T-helper 1 cell treated with Interleukin-12 subunit alpha and Interleukin-12 subunit beta and Interleukin-4 antibody, amounts not matched to agents 30 μg/mL and 1 μg/mL, for 36 hours (primary cell): ENCODE results near the gene MTG2.
A peak's percentile ranks its signal among the peaks of the same experiment; 100 is the strongest.

Experiments
- H3K27ac Mint-ChIP-seq: one replicate; pipeline ENCODE4 v1.8.0; 2021; ENCODE audit warnings: mild to moderate bottlenecking, mixed read lengths
- H3K27me3 Mint-ChIP-seq: one replicate; pipeline ENCODE4 v1.8.0; 2021; ENCODE audit warnings: low read depth, mixed read lengths
- H3K36me3 Mint-ChIP-seq: one replicate; pipeline ENCODE4 v1.8.0; 2021; ENCODE audit warnings: low read depth, mixed read lengths
- H3K4me1 Mint-ChIP-seq: one replicate; pipeline ENCODE4 v1.8.0; 2021; ENCODE audit warnings: low read depth, mixed read lengths
- H3K4me3 Mint-ChIP-seq: one replicate; pipeline ENCODE4 v1.8.0; 2021; ENCODE audit warnings: mild to moderate bottlenecking, moderate library complexity, mixed read lengths
- H3K9me3 Mint-ChIP-seq: one replicate; pipeline ENCODE4 v1.8.0; 2021; ENCODE audit warnings: mixed read lengths

MTG2 gene

GRCh38 chr20:62230276-62230675 lies 47.4 kb downstream of the MTG2 start:
- no peaks in the 10 kb centered on the region for H3K9me3 Mint-ChIP-seq
- H3K36me3 Mint-ChIP-seq, result no peaks in the 10 kb centered on the region
- no peak overlapping the region for H3K4me3 Mint-ChIP-seq

DNA sequence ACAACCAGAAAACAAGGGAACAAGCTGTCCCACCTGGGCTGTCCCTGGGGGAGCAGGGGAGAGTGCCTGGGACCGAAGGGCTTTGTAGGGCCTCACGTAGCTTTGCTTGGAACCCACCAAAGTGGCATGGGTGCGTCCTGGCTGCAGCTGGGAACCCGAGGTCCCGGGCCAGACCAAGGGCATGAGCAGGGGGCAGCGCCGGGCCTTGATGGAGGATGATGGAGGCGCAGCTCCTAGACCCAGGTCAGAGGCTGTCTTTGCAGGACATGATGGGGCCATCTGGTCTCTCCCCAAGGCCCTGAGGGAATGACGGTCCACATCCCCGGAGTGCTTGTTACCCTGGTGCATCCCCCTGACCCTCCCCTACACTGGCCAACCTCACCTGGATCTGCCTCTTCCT lies 47.9 kb downstream of the MTG2 start:
- Mint-ChIP-seq H3K27me3 (peaks cover 3% of the 10 kb centered on the region), H3K4me3 (no peak overlapping the region), H3K4me1 (no peaks in the 10 kb centered on the region), H3K27ac (no peak overlapping the region), H3K9me3 (no peaks in the 10 kb centered on the region), H3K36me3 (no peaks in the 10 kb centered on the region)

More at GRCh38 chr20:62230276-62230675, 47.4 kb downstream of the MTG2 start:
- H3K27me3 Mint-ChIP-seq, result peaks cover 3% of the 10 kb centered on the region
- H3K4me1 Mint-ChIP-seq, result no peaks in the 10 kb centered on the region
- H3K27ac Mint-ChIP-seq, result no peak overlapping the region

GRCh38 chr20:62231292-62231691 lies 48.5 kb downstream of the MTG2 start:
- Mint-ChIP-seq H3K27me3 (peaks cover 3% of the 10 kb centered on the region), H3K9me3 (no peaks in the 10 kb centered on the region), H3K27ac (no peak overlapping the region), H3K4me3 (no peak overlapping the region), H3K36me3 (no peaks in the 10 kb centered on the region), H3K4me1 (no peaks in the 10 kb centered on the region)

DNA sequence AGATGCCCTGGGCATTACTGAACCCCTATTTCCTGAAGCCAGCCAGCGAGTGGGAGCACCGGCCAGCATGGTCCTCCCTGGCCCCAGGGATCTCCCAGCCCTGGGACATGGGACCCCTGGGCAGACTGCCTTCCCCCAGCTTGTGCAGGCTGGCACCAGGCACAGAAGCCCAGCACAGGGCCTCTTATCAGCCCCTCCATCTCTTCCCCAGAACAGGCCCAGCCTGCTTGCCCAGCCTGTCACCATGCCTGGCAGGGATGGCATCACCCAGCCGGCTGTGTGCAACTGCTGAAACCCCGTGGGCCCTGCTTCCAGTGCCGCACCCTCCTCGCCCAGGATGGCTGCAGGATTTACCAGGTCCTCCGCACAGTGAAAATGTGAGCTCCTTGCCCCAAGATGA lies 49.4 kb downstream of the MTG2 start:
- no peak overlapping the region for H3K27ac Mint-ChIP-seq
- H3K36me3 Mint-ChIP-seq, result no peaks in the 10 kb centered on the region
- H3K4me1 Mint-ChIP-seq, result no peaks in the 10 kb centered on the region
- no peak overlapping the region for H3K4me3 Mint-ChIP-seq
- no peaks in the 10 kb centered on the region for H3K9me3 Mint-ChIP-seq
- no peaks in the 10 kb centered on the region for H3K27me3 Mint-ChIP-seq

DNA sequence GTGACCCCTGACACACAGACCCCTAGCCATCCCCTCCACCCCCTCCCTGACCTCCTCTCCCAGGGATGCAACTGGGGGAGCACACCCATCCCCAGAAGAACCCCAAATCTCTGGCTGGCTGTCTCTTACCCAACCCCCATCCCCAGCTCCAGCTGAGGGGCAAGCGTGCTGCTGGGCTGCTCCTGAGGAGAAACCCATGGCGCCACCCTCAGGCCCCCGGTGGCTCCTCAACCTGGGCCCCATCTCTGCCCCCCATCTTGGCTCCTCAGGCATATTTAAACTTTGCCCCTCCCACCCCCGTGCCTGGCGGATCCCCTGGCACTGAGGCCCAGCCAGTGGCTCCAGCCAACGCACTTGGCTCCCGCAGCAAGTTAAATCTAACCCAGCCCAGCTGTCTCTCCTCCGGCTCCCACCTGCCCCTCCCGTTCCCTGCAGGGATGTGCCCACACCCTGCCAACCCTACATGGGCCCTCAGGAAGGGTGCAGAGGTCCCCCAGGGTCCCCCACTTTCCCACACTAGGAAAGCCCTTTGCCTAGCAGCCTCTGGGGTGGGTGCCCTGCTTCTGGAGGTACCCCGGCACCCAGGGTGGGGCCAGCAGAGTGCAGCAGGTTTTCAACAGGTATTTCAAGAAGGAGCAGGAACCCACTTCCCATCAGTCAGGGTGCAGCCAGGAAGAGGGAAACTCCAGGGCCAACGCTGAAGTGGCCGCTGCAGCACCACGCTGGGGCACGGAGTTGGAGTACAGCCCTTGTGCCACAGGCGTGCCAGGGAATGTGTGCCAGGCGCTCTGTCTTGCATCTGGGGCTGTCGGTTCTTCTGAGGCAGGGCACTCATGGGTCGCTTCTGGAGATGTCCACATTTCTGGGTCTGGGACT lies 50.2 kb downstream of the MTG2 start:
- Mint-ChIP-seq H3K9me3 (no peaks in the 10 kb centered on the region), H3K27ac (no peak overlapping the region), H3K4me1 (peaks cover 6% of the 10 kb centered on the region), H3K36me3 (no peaks in the 10 kb centered on the region), H3K27me3 (no peaks in the 10 kb centered on the region), H3K4me3 (no peak overlapping the region)

DNA sequence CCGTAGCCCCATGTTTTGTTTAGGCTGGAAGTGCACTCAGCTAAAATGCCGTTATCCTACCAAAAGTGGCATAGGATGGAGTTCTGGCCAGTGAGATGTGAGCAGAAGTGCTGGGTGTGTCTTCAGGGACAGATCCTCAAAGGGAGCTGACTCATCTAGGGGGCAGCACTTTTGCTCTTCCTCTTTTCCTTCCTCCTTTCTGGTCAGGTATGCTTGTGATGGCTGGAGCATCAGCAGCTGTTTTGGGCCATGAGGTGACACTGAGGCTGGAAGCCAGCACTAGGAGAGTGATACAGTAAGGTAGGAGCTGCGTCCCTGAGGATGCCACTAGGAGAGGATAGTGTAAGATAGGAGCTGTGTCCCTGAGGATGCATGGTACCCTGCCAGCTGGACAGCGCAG lies 50.9 kb downstream of the MTG2 start:
- Mint-ChIP-seq H3K27me3 (no peaks in the 10 kb centered on the region), H3K4me3 (no peak overlapping the region), H3K36me3 (no peaks in the 10 kb centered on the region), H3K4me1 (peaks cover 7% of the 10 kb centered on the region), H3K9me3 (no peaks in the 10 kb centered on the region), H3K27ac (no peak overlapping the region)

DNA sequence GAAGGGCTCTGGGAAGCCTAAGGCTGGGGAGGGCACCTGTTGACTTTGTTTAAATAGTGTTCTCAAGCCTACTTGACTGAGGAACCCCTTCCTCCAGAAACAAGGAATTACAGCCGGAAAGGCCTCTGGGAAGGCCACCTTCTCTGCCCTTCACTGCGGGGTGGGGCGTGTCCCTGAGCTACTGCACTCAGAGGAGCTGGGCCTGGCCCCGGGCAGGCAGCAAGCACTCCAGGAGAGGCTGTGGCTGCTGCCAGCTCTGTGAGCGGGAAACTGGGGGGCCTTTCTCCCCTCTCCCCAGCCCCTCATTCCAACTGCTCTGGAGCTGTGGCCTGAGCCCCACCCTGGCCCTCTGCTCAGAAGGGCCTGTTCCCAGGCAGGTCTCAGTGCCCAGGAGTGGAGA lies 51.5 kb downstream of the MTG2 start:
- Mint-ChIP-seq H3K36me3 (no peaks in the 10 kb centered on the region), H3K4me1 (peaks cover 7% of the 10 kb centered on the region), H3K4me3 (no peak overlapping the region), H3K27me3 (no peaks in the 10 kb centered on the region), H3K9me3 (no peaks in the 10 kb centered on the region), H3K27ac (no peak overlapping the region)

DNA sequence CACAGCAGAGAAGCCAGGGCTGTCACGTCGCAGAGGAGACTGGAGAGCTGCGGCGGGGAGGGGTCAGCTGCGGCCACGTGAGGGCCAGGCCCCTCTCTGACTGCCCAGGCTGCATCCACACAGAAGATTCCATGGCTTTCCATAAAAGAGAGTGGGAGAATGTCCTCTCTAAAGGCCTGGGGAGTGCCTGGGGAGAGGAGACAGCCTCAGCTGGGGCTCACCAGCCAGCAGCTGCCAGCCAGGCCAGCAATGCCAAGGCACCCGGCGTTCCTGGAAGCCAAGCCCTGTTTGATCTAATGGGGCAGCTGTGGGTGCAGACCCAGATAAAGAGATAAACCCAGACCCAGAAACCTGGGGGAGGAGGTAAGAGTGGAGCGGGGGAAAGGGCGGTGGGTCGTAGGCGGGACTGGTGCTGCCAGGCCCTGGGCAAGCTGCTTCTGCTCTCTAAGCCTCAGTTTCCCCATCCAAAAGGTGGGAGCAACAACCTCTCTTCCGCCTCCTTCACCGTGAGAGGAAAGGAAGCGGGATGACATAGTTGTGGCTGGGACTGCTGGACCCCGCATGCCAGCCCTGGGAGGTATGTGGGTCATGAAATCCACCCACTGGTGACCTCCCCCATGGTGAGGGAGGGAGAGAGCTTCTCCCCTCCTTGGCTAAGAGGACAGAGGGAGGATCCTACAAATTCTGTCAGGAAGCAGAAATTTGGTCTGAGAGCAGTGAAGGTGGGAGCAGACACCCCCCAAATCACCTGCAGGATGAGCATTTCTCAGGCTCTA lies 52.4 kb downstream of the MTG2 start:
- H3K27ac Mint-ChIP-seq, result no peak overlapping the region
- H3K4me3 Mint-ChIP-seq, result no peak overlapping the region
- peaks cover 2% of the 10 kb centered on the region for H3K36me3 Mint-ChIP-seq
- no peaks in the 10 kb centered on the region for H3K27me3 Mint-ChIP-seq
- H3K9me3 Mint-ChIP-seq, result no peaks in the 10 kb centered on the region
- H3K4me1 Mint-ChIP-seq, result peaks cover 12% of the 10 kb centered on the region

DNA sequence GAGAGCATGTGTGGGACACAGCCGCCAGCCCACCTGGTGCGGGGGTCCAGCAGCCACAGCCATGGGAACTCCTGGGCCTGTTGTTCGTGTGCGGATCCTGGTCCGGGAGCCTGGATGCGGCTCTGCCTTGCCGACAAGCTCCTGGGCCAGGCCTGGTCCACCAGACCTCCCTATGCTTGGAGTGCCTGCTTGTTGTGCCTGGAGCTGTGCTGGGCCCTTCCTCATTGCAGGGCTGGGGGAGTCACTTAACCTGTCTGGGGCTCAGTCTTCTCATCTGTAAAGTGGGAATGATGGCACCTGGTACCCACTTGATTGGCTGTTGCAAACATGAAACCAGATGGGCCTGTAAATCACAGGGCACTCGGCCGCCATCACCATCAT lies 52.9 kb downstream of the MTG2 start:
- peaks cover 3% of the 10 kb centered on the region for H3K36me3 Mint-ChIP-seq
- H3K4me1 Mint-ChIP-seq, result peaks cover 15% of the 10 kb centered on the region
- H3K27me3 Mint-ChIP-seq, result no peaks in the 10 kb centered on the region
- H3K27ac Mint-ChIP-seq, result no peak overlapping the region
- no peaks in the 10 kb centered on the region for H3K9me3 Mint-ChIP-seq
- H3K4me3 Mint-ChIP-seq, result no peak overlapping the region

- Mint-ChIP-seq H3K9me3 (no peaks in the 10 kb centered on the region), H3K4me3 (no peak overlapping the region), H3K27me3 (no peaks in the 10 kb centered on the region), H3K27ac (no peak overlapping the region), H3K36me3 (peaks cover 3% of the 10 kb centered on the region), H3K4me1 (peaks cover 15% of the 10 kb centered on the region)
These were observed 53.4 kb downstream of the MTG2 start for GRCh38 chr20:62236200-62236599.

DNA sequence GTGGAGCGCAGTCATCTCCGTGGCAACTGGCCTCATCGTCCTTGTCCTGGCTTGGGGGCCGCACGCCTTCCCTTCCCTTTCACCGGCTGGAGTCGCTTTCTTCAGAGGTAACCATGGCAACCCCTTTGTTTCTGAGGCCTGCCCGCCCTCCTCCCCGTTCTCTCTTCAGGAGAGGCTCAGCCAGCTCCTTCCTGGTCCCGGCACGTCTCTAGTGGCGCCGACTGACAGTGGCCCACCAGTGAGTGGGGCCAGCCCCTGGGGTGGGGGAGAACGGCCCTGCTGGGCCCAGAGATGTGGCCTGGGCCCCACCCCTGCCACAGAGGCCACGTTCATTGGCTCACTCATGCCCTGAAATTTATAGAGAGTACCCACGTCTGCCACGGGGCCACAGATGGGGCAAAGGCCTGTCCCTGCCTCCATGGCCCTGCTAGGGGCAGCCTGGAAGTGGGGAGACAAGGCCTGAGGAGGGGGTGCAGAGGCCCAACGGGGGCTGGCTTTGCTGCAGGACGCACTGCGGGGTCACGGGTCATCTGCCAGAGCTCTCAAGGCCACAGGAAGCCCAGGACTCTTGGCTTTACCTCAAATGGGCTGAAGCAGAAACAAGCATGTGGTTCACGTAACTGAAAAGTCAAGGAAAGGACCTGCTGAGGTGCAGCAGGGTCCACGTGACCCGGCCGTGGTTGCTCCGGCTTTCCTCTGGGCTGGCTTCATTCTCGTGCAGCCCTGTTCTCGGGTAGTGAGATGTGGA lies 54.1 kb downstream of the MTG2 start:
- H3K27me3 Mint-ChIP-seq, result no peaks in the 10 kb centered on the region
- peaks cover 20% of the 10 kb centered on the region for H3K4me1 Mint-ChIP-seq
- H3K9me3 Mint-ChIP-seq, result no peaks in the 10 kb centered on the region
- peaks cover 3% of the 10 kb centered on the region for H3K36me3 Mint-ChIP-seq
- H3K27ac Mint-ChIP-seq, result no peak overlapping the region
- no peak overlapping the region for H3K4me3 Mint-ChIP-seq

DNA sequence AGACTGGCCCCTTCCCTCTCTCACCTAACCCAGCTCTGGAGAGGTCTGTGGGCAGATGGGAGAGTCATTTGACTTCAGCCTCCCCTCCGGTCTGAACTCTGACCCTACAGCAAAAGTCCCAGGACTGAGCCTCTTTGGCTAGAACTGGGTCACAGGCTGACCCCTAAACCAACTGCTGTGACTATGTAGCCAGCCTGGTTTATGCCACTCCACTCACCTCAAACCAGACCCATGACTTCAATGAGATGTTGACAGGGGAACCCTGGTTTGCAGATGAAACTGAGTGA lies 54.6 kb downstream of the MTG2 start:
- H3K36me3 Mint-ChIP-seq, result peaks cover 3% of the 10 kb centered on the region
- peaks cover 20% of the 10 kb centered on the region for H3K4me1 Mint-ChIP-seq
- H3K4me3 Mint-ChIP-seq, result peak overlapping the region; percentile 71
- H3K9me3 Mint-ChIP-seq, result no peaks in the 10 kb centered on the region
- no peaks in the 10 kb centered on the region for H3K27me3 Mint-ChIP-seq
- H3K27ac Mint-ChIP-seq, result no peak overlapping the region

DNA sequence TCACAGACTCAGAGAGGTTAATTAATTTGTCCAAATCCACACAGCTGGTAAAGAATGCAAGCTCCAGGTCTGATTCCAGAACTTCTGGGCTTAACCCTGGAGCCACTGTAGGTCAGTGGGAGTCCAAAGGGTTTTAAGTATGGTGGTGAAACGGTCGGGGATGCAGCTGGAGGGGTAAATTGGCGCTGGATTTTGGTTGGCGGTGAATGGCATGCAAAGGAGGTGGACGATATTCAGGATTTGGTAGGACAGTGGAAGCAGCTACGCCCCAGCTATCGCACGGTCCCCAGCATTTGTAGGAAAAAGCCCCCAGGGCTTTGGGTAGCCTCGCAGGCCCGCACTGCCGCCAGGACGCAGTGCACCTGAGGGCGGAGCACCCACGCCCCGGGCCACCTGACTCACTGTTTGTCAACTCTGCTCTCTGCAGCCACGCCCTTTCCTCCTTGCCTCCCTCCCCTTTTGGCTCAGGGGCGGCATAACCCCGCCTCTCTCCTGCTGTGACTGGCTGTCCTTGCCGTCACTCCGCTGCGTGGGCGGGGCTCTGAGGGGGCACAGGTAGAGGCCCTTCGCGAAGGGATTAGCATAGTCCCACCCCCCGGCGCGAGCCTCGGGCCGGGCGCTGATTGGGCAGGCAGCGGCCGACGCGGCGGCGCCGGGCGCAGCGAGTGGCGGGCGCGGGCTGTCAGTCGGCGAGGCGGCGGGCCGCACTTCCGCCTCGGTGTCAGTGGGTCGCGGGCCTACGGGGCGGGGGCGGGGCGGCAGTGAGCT lies 55.2 kb downstream of the MTG2 start, which contains the start of gene OSBPL2:
OSBPL2 (plus strand) TSS at position 721 of the 768 bp plus-strand sequence. CDS start 17,664 bp downstream, outside the sequence.
- peaks cover 3% of the 10 kb centered on the region for H3K36me3 Mint-ChIP-seq
- H3K4me1 Mint-ChIP-seq, result peaks cover 20% of the 10 kb centered on the region
- peak within 1 kb of the TSS; percentile 76 for H3K4me3 Mint-ChIP-seq
- H3K27me3 Mint-ChIP-seq, result no peaks in the 10 kb centered on the region
- H3K27ac Mint-ChIP-seq, result peak within 1 kb of the TSS; percentile 70
- no peaks in the 10 kb centered on the region for H3K9me3 Mint-ChIP-seq
